ENCODE results near the gene TIMM10.

DNA sequence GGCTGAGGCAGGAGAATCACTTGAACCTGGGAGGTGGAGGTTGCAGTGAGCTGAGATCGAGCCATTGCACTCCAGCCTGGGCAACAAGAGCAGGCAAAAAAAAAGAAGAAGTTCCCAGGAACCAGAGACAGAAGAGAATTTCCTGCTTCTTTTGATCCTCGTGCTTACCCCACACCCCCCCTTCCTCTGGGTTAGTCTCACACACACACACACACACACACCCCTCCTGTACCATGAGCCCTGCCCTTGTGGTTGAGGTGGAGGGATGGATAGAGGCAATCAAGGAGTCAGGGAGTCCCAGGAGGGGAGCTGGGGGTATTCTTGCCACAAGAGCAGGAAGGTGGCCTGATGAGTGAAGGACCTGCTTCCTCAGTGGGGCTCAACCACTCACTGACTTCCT, 41.1 kb upstream of the TIMM10 start:
- no peak for TF ChIP-seq POLR2A (IDR thresholded peaks at IDR 0.05)
- no peak for TF ChIP-seq CTCF (IDR thresholded peaks at IDR 0.05)
